ENCODE data around the gene GMPR.
"Not testable (repeated sequence)": the region's sequence is repeated elsewhere in the genome, so short reads cannot be mapped to it uniquely, and the experiment has no call there.

The GMPR gene
- total RNA-seq, result 0.12 to 1.4 (median 0.19) reads per million in 4 experiments

- DNase-seq, result peak; percentile 49
Measured at GRCh38 chr6:16238057-16238962, at the start of gene GMPR. TSS of gene GMPR (plus strand) at chr6:16238587. CDS start at chr6:16238694, 107 bp downstream.

- no peak for DNase-seq
Measured at GRCh38 chr6:16190214-16190613, 48.2 kb upstream of the GMPR start.

- DNase-seq, result no peak
Measured at GRCh38 chr6:16196260-16196983, 42.0 kb upstream of the GMPR start.

- DNase-seq, result no peak
Measured at GRCh38 chr6:16196984-16197546, 41.3 kb upstream of the GMPR start.

- DNase-seq, result no peak
Measured at GRCh38 chr6:16198061-16198705, 40.2 kb upstream of the GMPR start.

- DNase-seq, result no peak
Measured at GRCh38 chr6:16199804-16200203, 38.6 kb upstream of the GMPR start.

GRCh38 chr6:16200321-16200883 lies 38.0 kb upstream of the GMPR start:
- DNase-seq, result no peak

GRCh38 chr6:16201706-16202105 lies 36.7 kb upstream of the GMPR start:
- DNase-seq, result no peak

- no peak for DNase-seq
Measured at GRCh38 chr6:16204653-16205376, 33.6 kb upstream of the GMPR start.

- no peak for DNase-seq
Measured at GRCh38 chr6:16205377-16206144, 32.8 kb upstream of the GMPR start.

- DNase-seq, result no peak
Measured at GRCh38 chr6:16206595-16207037, 31.8 kb upstream of the GMPR start.

- no peak for DNase-seq
Measured at GRCh38 chr6:16208989-16209388, 29.4 kb upstream of the GMPR start.

GRCh38 chr6:16209539-16209938 lies 28.8 kb upstream of the GMPR start:
- DNase-seq, result no peak

- DNase-seq, result no peak
Measured at GRCh38 chr6:16212276-16212675, 26.1 kb upstream of the GMPR start.

- no peak for DNase-seq
Measured at GRCh38 chr6:16216501-16217155, 21.8 kb upstream of the GMPR start.

- DNase-seq, result no peak
Measured at GRCh38 chr6:16217156-16217721, 21.1 kb upstream of the GMPR start.

- DNase-seq, result no peak
Measured at GRCh38 chr6:16222826-16223225, 15.6 kb upstream of the GMPR start.

- no peak for DNase-seq
Measured at GRCh38 chr6:16223362-16223761, 15.0 kb upstream of the GMPR start.

GRCh38 chr6:16224409-16224808 lies 14.0 kb upstream of the GMPR start:
- no peak for DNase-seq

- not testable (repeated sequence) for DNase-seq
Measured at GRCh38 chr6:16225062-16225731, 13.2 kb upstream of the GMPR start.
